HepG2 (cell line): ENCODE results near the gene CNOT1. TPM values are rescaled to one million over a fixed set of nuclear protein-coding genes. Genes with fewer than 3 reads are reported as not detected.
A peak's percentile ranks its signal among the peaks of the same experiment; 100 is the strongest.

ENCODE experiments used
- ATM ChIP-seq: fragments of 450-650 bp; IDR thresholded peaks from 2 replicates; pipeline ENCODE4 v1.7.1; 2017; ENCODE audit warnings: mild to moderate bottlenecking, borderline replicate concordance
- BHLHE40 ChIP-seq: IDR thresholded peaks from 2 replicates; pipeline ENCODE4 v1.6.1; 2011; ENCODE audit warnings: low read length, improper control_type of control experiment
- CHD2 ChIP-seq: IDR thresholded peaks from 2 replicates; pipeline ENCODE4 v1.6.1; 2011; ENCODE audit warnings: low read depth, low read length, improper control_type of control experiment
- DRAP1 ChIP-seq: IDR thresholded peaks from 2 replicates; pipeline ENCODE4 v1.6.1; 2016; ENCODE audit warnings: missing genetic modification reagents, missing compliant biosample characterization
- ELF3 ChIP-seq: IDR thresholded peaks from 2 replicates; pipeline ENCODE4 v1.6.1; 2016; ENCODE audit warnings: missing genetic modification reagents, missing compliant biosample characterization
- HMG20B ChIP-seq: conservative IDR thresholded peaks from 2 replicates; pipeline ENCODE4 v1.6.1; 2016; ENCODE audit warnings: missing genetic modification reagents, missing compliant biosample characterization
- KDM5B ChIP-seq: sonication (generic); formaldehyde crosslinking; IDR thresholded peaks from 2 replicates; pipeline ENCODE4 v1.4.0; 2020; ENCODE audit warnings: missing genetic modification reagents, mild to moderate bottlenecking, borderline replicate concordance
- MTA1 ChIP-seq: sonication (generic); formaldehyde crosslinking; IDR thresholded peaks from 2 replicates; pipeline ENCODE4 v1.4.0; 2020; ENCODE audit warnings: missing genetic modification reagents, mild to moderate bottlenecking, borderline replicate concordance
- SCMH1 ChIP-seq: sonication (generic); formaldehyde crosslinking; IDR thresholded peaks from 2 replicates; pipeline ENCODE4 v1.9.0; 2021; ENCODE audit warnings: missing genetic modification reagents, mild to moderate bottlenecking, borderline replicate concordance
- ZBTB43 ChIP-seq: sonication (generic); formaldehyde crosslinking; conservative IDR thresholded peaks from 2 replicates; pipeline ENCODE4 v1.4.0; 2020; ENCODE audit warnings: missing genetic modification reagents
- ZHX1 ChIP-seq: sonication (generic); formaldehyde crosslinking; IDR thresholded peaks from 2 replicates; pipeline ENCODE4 v1.8.1; 2022; ENCODE audit warnings: low read depth, mild to moderate bottlenecking, missing genetic modification reagents
- ZKSCAN8 ChIP-seq: IDR thresholded peaks from 2 replicates; pipeline ENCODE4 v1.6.1; 2016; ENCODE audit warnings: borderline replicate concordance, missing genetic modification reagents, missing compliant biosample characterization
- ZMYM2 ChIP-seq: sonication (generic); formaldehyde crosslinking; IDR thresholded peaks from 2 replicates; pipeline ENCODE4 v1.8.0; 2022; ENCODE audit warnings: mild to moderate bottlenecking, missing genetic modification reagents
- ZNF274 ChIP-seq: sonication (generic); formaldehyde crosslinking; IDR thresholded peaks from 2 replicates; pipeline ENCODE4 v1.5.1; 2020; ENCODE audit warnings: mild to moderate bottlenecking, missing genetic modification reagents
- ZNF674 ChIP-seq: sonication (generic); formaldehyde crosslinking; IDR thresholded peaks from 2 replicates; pipeline ENCODE4 v1.5.0; 2020; ENCODE audit warnings: low read depth, mild to moderate bottlenecking, missing genetic modification reagents
- ZNF724P ChIP-seq: sonication (generic); formaldehyde crosslinking; IDR thresholded peaks from 2 replicates; pipeline ENCODE4 v1.8.0; 2022; ENCODE audit warnings: missing genetic modification reagents, borderline replicate concordance
- ZNF788 ChIP-seq: sonication (generic); formaldehyde crosslinking; IDR thresholded peaks from 2 replicates; pipeline ENCODE4 v1.5.0; 2020; ENCODE audit warnings: mild to moderate bottlenecking, missing genetic modification reagents, borderline replicate concordance
- polyA plus RNA-seq, 8 experiments: library from polyadenylated mRNA; depleted of rRNA in 3 of 8; stranded (reverse) in 7 of 8; unstranded in 1 of 8; fragments of >200 nt; fragmentation: Illumina TruSeq in 4 of 8; extraction: Trizol in 4 of 8; gene quantifications; 2 replicates each; pipeline versions ENCODE4 v1.2.1 to v1.2.3, GENCODE V29; 2011 to 2016; ENCODE audit warnings: low read depth in 4 of 8, missing spikeins in 1 of 8, mixed read lengths in 1 of 8; ENCODE audit not compliant: insufficient read depth in 1 of 8
- total RNA-seq, 5 experiments: library from RNA; depleted of rRNA; stranded (reverse); fragments of >200 nt; fragmentation: Illumina TruSeq; extraction: Trizol; gene quantifications; 2 replicates each; pipeline ENCODE4 v1.2.3, GENCODE V29; 2016; ENCODE audit warnings: low read depth in 1 of 5
- TF ChIP-seq, protein P1 (sequence below): sonication (generic); formaldehyde crosslinking; IDR thresholded peaks from 2 replicates; pipeline ENCODE4 v1.4.0; 2020; ENCODE audit warnings: low read depth, mild to moderate bottlenecking, missing genetic modification reagents
- TF ChIP-seq, protein P2 (sequence below): sonication (generic); formaldehyde crosslinking; IDR thresholded peaks from 2 replicates; pipeline ENCODE4 v1.4.0; 2020; ENCODE audit warnings: mild to moderate bottlenecking, missing genetic modification reagents

Gene CNOT1
- total and polyA plus RNA-seq, 2 of the 13 experiments (the other 11 are each of a cell fraction or from before 2014, with no cell fraction given), result 188 to 232 TPM

DNA sequence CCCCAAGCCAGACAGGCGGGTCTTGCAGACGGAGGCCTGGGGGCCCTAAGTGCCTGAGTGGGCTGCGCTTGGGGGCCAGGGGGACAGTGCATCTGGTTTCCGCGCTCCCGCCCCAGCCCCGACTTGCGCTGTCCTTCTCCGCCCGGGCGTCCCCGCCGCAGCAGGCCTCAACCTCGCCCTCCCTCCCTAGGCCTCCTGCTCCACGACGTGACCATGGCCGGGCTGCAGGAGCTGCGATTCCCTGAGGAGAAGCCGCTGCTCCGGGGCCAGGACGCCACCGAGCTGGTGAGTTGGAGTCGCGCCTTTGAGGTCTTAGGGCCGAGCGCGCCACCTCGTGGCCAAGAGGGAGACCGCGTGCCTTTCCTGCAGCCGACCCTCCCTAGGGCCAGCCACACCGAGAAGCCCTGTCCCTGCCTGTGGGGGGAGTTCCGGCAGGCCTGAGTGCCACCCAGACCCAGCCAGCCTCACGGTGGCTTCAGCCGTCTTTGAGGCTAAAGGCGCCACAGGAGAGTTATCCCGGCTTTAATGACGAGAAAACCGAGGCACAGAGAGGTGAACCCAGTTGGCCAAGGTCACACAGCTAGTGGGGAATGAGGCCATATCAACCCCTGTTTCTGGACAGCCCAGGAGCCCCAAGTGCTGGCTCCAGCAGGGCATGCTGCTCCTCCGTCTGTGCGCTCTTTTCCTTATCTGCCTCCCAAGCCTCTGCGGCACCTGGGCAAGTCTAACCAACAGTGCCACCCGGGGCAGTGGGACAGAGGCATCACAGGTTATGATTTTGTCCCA is 141.9 kb downstream of the CNOT1 start (continued):
- TF ChIP-seq ZHX1 (CRISPR knock-in tag), result no peak
- no peak for TF ChIP-seq DRAP1
- TF ChIP-seq HMG20B (CRISPR knock-in tag), result no peak
- peak; percentile 69; the same call in 1 of the 2 replicates for TF ChIP-seq MTA1 (CRISPR knock-in tag)
- no peak for TF ChIP-seq SCMH1 (CRISPR knock-in tag)
- TF ChIP-seq ZNF274 (CRISPR knock-in tag), result peak; percentile 72; the same call in 1 of the 2 replicates
- TF ChIP-seq ELF3, result peak; percentile 18; the same call in 1 of the 2 replicates
- no peak for TF ChIP-seq ZMYM2 (CRISPR knock-in tag)
- peak; percentile 74; the same call in 1 of the 2 replicates for TF ChIP-seq ZNF788 (CRISPR knock-in tag)
- TF ChIP-seq, protein P1, sequence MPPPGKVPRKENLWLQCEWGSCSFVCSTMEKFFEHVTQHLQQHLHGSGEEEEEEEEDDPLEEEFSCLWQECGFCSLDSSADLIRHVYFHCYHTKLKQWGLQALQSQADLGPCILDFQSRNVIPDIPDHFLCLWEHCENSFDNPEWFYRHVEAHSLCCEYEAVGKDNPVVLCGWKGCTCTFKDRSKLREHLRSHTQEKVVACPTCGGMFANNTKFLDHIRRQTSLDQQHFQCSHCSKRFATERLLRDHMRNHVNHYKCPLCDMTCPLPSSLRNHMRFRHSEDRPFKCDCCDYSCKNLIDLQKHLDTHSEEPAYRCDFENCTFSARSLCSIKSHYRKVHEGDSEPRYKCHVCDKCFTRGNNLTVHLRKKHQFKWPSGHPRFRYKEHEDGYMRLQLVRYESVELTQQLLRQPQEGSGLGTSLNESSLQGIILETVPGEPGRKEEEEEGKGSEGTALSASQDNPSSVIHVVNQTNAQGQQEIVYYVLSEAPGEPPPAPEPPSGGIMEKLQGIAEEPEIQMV, result peak; percentile 46; the same call in 1 of the 2 replicates
- 0 out of 2 replicates have a peak, but pooled peaks have one; percentile 15 for TF ChIP-seq BHLHE40
- TF ChIP-seq ZKSCAN8 (CRISPR knock-in tag), result no peak
- TF ChIP-seq ZBTB43 (CRISPR knock-in tag), result no peak
- no peak for TF ChIP-seq ZNF674 (CRISPR knock-in tag)
- no peak for TF ChIP-seq ATM
- peak; percentile 87; the same call in 1 of the 2 replicates for TF ChIP-seq KDM5B (CRISPR knock-in tag)
- TF ChIP-seq, protein P2, sequence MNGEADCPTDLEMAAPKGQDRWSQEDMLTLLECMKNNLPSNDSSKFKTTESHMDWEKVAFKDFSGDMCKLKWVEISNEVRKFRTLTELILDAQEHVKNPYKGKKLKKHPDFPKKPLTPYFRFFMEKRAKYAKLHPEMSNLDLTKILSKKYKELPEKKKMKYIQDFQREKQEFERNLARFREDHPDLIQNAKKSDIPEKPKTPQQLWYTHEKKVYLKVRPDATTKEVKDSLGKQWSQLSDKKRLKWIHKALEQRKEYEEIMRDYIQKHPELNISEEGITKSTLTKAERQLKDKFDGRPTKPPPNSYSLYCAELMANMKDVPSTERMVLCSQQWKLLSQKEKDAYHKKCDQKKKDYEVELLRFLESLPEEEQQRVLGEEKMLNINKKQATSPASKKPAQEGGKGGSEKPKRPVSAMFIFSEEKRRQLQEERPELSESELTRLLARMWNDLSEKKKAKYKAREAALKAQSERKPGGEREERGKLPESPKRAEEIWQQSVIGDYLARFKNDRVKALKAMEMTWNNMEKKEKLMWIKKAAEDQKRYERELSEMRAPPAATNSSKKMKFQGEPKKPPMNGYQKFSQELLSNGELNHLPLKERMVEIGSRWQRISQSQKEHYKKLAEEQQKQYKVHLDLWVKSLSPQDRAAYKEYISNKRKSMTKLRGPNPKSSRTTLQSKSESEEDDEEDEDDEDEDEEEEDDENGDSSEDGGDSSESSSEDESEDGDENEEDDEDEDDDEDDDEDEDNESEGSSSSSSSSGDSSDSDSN (CRISPR knock-in tag), result peak; percentile 48; the same call in 1 of the 2 replicates
- TF ChIP-seq ZNF724P (CRISPR knock-in tag), result 0 out of 2 replicates have a peak, but pooled peaks have one; percentile 37
- no peak for TF ChIP-seq CHD2
